Measurements from ENCODE around the gene ITPR2.
"Not testable (repeated sequence)": the region's sequence is repeated elsewhere in the genome, so short reads cannot be mapped to it uniquely, and the experiment has no call there.

ITPR2 gene

DNA sequence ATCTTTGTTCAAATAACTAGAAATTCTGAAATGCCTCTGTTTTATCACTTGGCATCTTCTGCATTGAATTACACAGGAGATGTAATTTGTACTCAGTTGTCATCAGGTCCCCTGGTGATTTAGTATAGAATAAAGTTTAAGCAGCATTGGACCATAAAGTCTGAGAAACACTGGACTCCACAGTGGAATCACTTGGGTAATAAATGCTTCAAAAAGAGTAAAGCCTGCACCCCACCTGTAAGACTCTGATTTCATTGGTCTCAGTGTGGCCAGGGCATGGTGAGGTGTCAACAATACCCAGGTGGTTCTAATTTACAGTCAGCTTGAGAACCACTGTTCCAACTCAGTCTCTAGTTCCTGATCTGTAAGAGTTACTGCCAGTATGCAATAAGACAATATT is 148.9 kb downstream of the ITPR2 start:
- CTCF ChIA-PET: no interaction called here
- POLR2A ChIA-PET: no interaction called here
- TF ChIP-seq, protein P1, sequence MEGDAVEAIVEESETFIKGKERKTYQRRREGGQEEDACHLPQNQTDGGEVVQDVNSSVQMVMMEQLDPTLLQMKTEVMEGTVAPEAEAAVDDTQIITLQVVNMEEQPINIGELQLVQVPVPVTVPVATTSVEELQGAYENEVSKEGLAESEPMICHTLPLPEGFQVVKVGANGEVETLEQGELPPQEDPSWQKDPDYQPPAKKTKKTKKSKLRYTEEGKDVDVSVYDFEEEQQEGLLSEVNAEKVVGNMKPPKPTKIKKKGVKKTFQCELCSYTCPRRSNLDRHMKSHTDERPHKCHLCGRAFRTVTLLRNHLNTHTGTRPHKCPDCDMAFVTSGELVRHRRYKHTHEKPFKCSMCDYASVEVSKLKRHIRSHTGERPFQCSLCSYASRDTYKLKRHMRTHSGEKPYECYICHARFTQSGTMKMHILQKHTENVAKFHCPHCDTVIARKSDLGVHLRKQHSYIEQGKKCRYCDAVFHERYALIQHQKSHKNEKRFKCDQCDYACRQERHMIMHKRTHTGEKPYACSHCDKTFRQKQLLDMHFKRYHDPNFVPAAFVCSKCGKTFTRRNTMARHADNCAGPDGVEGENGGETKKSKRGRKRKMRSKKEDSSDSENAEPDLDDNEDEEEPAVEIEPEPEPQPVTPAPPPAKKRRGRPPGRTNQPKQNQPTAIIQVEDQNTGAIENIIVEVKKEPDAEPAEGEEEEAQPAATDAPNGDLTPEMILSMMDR (IDR thresholded peaks at IDR 0.05; ENCODE audit: control extremely low read depth, extremely low read depth, low read depth, missing control alignments): no peak
- DNase-seq (ENCODE audit: extremely low spot score): no peak

DNA sequence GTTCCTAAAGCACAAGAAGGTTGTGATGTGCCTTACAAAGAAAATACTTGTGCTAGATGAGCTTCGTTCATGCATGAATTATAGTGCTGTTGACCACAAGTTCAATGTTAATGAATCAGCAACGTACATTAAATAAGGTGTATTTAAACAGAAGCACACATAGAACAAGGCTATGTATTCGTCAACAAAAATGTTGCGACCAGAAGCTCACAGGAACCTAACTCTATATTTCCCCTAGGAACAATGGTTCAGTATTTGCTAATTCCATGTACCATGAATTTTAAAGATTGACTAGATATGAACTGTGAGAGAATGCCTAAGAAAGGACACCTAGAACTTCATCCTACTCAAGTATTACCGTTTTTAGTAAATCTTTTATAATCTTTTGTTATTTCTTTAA is 149.6 kb downstream of the ITPR2 start:
- no peak for DNase-seq (ENCODE audit: extremely low spot score)
- TF ChIP-seq, protein P1 (IDR thresholded peaks at IDR 0.05; ENCODE audit: control extremely low read depth, extremely low read depth, low read depth, missing control alignments): no peak
- CTCF ChIA-PET: no interaction called here
- POLR2A ChIA-PET: no interaction called here

DNA sequence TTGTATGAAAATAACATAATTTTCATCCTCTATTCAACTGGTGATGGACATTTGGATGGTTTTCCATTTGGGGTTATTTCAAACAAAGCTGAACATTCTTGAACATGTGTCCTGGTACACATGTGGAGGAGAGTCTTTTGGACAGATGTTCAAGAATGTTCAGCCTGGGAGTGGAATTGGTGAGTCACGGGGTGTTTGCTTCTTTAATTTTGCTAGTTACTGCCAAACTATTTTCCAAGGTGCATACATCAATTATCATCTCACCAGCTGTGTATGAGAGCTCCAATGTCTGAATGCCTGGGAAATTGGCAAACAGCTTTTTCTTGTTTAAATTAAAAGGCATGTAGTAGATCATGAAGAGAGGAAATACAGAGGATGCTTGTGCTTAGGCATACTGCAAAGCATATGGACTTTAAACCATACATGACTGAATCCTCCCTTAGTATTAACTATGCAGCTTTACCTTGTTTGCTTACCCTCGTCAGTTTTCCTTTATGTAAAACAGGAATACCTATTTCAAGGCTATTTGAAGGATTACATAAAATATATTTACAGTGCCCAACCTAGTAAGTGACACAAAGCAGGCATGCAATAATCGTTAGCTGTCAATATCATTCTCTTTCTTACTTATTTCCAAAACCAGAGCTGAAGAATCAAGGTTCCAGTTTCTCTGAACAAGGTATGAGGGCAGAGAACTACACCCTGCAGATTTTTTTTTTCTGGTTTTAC is 152.1 kb downstream of the ITPR2 start:
- ChIA-PET CTCF (interaction anchor here (1.2 to 1.8 kb wide), 7 partner anchors 12 to 583 kb away, joined by 3 to 7 read pairs (median 5); no protein-coding TSS in a partner anchor), POLR2A (no interaction called here)
- TF ChIP-seq, protein P1 (IDR thresholded peaks at IDR 0.05; ENCODE audit: control extremely low read depth, extremely low read depth, low read depth, missing control alignments): no peak
- no peak for DNase-seq (ENCODE audit: extremely low spot score)

DNA sequence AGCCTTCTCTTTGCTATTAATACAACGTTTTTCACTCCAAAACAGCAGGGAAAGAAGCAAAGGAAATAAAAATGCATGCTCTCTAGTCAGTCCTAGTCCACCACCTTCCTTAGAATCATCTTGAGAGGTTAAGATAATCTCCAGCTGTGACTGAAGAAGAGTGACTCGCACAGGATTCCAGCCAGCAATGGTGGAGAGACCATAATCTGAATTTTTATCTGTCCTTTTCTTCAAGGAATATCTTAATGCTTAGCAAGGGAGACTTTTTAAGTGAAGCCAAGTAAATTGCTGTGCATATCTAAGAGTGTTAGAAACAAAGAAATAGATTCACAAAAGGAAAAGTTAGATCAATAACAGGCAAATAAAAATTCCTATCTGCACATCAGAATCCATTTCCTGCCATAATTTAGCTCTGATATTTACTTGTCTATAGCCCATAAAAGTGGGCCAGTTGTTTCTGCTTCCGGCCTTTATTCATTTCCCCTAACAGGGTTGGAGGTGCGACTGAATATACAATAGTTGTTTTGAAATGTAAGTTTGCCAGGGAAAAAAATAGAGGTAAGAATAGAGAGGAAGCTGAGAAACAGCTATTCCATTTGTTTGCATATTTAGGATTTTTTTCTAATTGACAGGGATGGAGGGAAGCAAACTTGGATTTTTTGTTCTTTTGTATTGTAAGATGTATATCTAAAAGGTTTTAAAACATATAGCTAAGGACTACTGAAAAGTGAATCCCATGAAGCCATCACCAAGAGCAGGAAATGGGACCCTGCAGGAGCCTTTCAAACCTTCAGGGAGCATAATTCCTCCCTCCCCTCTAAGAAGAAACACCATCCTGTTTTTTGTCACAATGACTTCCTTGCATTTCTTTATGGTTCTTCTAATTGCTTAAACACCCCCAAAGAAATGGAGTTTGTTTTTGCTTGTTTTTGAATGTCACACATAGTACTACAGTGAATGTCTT is 154.0 kb downstream of the ITPR2 start:
- CTCF ChIA-PET: interaction anchor here (1.1 kb wide), 1 partner anchor 23 kb away, joined by 4 read pairs; no protein-coding TSS in a partner anchor
- DNase-seq (ENCODE audit: extremely low spot score): no peak
- TF ChIP-seq, protein P1 (IDR thresholded peaks at IDR 0.05; ENCODE audit: control extremely low read depth, extremely low read depth, low read depth, missing control alignments): no peak
- POLR2A ChIA-PET: no interaction called here

DNA sequence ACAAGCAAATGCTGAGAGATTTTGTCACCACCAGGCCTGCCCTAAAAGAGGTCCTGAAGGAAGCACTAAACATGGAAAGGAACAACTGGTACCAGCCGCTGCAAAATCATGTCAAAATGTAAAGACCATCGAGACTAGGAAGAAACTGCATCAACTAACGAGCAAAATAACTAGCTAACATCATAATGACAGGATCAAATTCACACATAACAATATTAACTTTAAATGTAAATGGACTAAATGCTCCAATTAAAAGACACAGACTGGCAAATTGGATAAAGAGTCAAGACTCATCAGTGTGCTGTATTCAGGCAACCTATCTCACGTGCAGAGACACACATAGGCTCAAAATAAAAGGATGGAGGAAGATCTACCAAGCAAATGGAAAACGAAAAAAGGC is 161.5 kb downstream of the ITPR2 start:
- CTCF ChIA-PET; POLR2A ChIA-PET; DNase-seq (ENCODE audit: extremely low spot score): not testable (repeated sequence)

DNA sequence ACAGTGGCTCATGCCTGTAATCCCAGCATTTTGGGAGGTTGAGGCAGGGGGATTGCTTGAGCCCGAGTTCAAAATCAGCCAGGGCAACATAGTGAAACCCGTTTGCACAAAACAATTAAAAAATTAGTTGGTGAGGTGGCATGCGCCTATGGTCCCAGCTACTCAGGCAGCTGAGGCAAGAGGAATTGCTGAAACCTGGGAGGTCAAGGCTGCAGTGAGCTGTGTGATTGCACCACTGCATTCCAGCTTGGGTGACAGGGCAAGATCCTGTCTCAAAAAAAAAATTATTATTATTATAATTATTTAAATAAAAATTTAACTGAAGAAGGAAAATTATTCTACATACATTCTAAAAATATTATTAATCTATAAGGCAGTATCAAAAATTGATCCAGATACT is 164.1 kb downstream of the ITPR2 start:
- POLR2A ChIA-PET: no interaction called here
- TF ChIP-seq, protein P1 (IDR thresholded peaks at IDR 0.05; ENCODE audit: control extremely low read depth, extremely low read depth, low read depth, missing control alignments): no peak

More for the DNA sequence above, 164.1 kb downstream of the ITPR2 start:
- CTCF ChIA-PET: interaction anchor here (1.2 to 1.5 kb wide), 2 partner anchors 17 to 55 kb away, joined by 3 read pairs; no protein-coding TSS in a partner anchor
- no peak for DNase-seq (ENCODE audit: extremely low spot score)

Data from GM10248 (cell line).